Left lung (tissue), 10 donors: Measurements from ENCODE around the gene ZNF664. TPM values are rescaled to one million over a fixed set of nuclear protein-coding genes. Genes with fewer than 3 reads are reported as not detected.

Experiments used
- ATAC-seq: fragments of 200-7000 bp; cut with Tn5 transposase; one replicate; pipeline ENCODE4 v1.9.1; 2020; ENCODE audit warnings: moderate library complexity
- DNase-seq, 4 donors: peaks; one replicate each; pipeline ENCODE4 v3.0.0-alpha.2; 2013 to 2020
- H3K27ac ChIP-seq, 2 donors: fragments of 200-600 bp; sonication (generic) in 1 of 2; one replicate each; pipeline versions ENCODE4 v1.5.0 to v1.8.0; 2020 to 2021
- H3K27me3 ChIP-seq, 2 donors: fragments of 200-600 bp; sonication (generic) in 1 of 2; one replicate each; pipeline versions ENCODE4 v1.5.0 to v1.8.0; 2020 to 2021
- H3K36me3 ChIP-seq, 2 donors: fragments of 200-600 bp; sonication (generic) in 1 of 2; one replicate each; pipeline versions ENCODE4 v1.5.0 to v1.8.0; 2020 to 2021
- H3K4me1 ChIP-seq, 2 donors: fragments of 200-600 bp; one replicate each; pipeline ENCODE4 v1.8.0; 2021
- H3K4me3 ChIP-seq, 2 donors: fragments of 200-600 bp; sonication (generic) in 1 of 2; one replicate each; pipeline versions ENCODE4 v1.5.0 to v1.8.0; 2020 to 2021; ENCODE audit warnings: mild to moderate bottlenecking in 1 of 2
- H3K9me3 ChIP-seq, 2 donors: fragments of 200-600 bp; sonication (generic) in 1 of 2; one replicate each; pipeline versions ENCODE4 v1.5.0 to v1.8.0; 2020 to 2021
- CTCF ChIP-seq, 2 donors: fragments of 200-600 bp; sonication (generic) in 1 of 2; IDR thresholded peaks; one replicate each; pipeline versions ENCODE4 v1.5.0 to v1.8.0; 2021; ENCODE audit warnings: antibody characterized with exemption in 2 of 2
- intact Hi-C, 2 donors: fragments of 100-400 bp; cut with DNase I; formaldehyde crosslinking; loops; one replicate each; pipeline versions ENCODE4 v1.11.2 to v1.14.2; 2022
- polyA plus RNA-seq, 6 donors: library from polyadenylated mRNA; unstranded; fragments of 120-200 nt; gene quantifications; one replicate each; pipeline ENCODE4 v1.2.1, GENCODE V29; 2013; ENCODE audit not compliant: insufficient read length in 6 of 6
- total RNA-seq, 2 donors: library from RNA; stranded (reverse); fragmentation: NEBNext Ultra II Directional; extraction: Animal tissue kit (Norgen Biotek cat#: 25700); gene quantifications; one replicate each; pipeline ENCODE4 v1.2.1, GENCODE V29; 2021
- donor health status: DM: no; HTN: yes; CAD: no.
- donor health status: DM: no; HTN: no; CAD: no.

ZNF664 gene
- total and polyA plus RNA-seq, 8 donors: 85.8 to 169 (median 144) TPM

GRCh38 chr12:123941000-123941399 lies 32.0 kb upstream of the ZNF664 start:
- Histone ChIP-seq H3K4me1 (peaks cover 8 to 18% of the 10 kb centered on the region in 2 donors), H3K27ac (peak overlapping the region in 1 of 2 donors; percentile 63), H3K27me3 (no peaks in the 10 kb centered on the region), H3K9me3 (peaks cover 0 to 9% of the 10 kb centered on the region in 2 donors), H3K36me3 (peaks cover 0 to 63% of the 10 kb centered on the region in 2 donors), H3K4me3 (no peak overlapping the region)
- DNase-seq (peak in 1 of 4 donors; percentile 12), ATAC-seq (no peak)
- intact Hi-C loops: no loop called here
- no peak for TF ChIP-seq CTCF (IDR thresholded peaks at IDR 0.05)

GRCh38 chr12:123941624-123942237 lies 31.3 kb upstream of the ZNF664 start:
- intact Hi-C loops: no loop called here
- H3K27ac ChIP-seq: peak overlapping the region in 1 of 2 donors; percentile 63
- DNase-seq: peak in 1 of 4 donors; percentile 37
- ATAC-seq: no peak
- TF ChIP-seq CTCF (IDR thresholded peaks at IDR 0.05): no peak
- no peak overlapping the region for H3K4me3 ChIP-seq
- peaks cover 8 to 21% of the 10 kb centered on the region in 2 donors for H3K4me1 ChIP-seq
- peaks cover 0 to 9% of the 10 kb centered on the region in 2 donors for H3K9me3 ChIP-seq
- peaks cover 0 to 56% of the 10 kb centered on the region in 2 donors for H3K36me3 ChIP-seq
- H3K27me3 ChIP-seq: no peaks in the 10 kb centered on the region

- Histone ChIP-seq H3K27me3 (no peaks in the 10 kb centered on the region), H3K9me3 (peaks cover 0 to 9% of the 10 kb centered on the region in 2 donors), H3K4me1 (peaks cover 8 to 24% of the 10 kb centered on the region in 2 donors), H3K36me3 (peaks cover 0 to 50% of the 10 kb centered on the region in 2 donors), H3K4me3 (no peak overlapping the region), H3K27ac (peak overlapping the region in 1 of 2 donors; percentile 18)
- no peak for ATAC-seq
- TF ChIP-seq CTCF (IDR thresholded peaks at IDR 0.05): no peak
- peak in 1 of 4 donors; percentile 18 for DNase-seq
- intact Hi-C loops: no loop called here
Observed at GRCh38 chr12:123942238-123942653, 30.8 kb upstream of the ZNF664 start.

- Histone ChIP-seq H3K27ac (no peak overlapping the region), H3K9me3 (peaks cover 0 to 9% of the 10 kb centered on the region in 2 donors), H3K36me3 (peaks cover 0 to 47% of the 10 kb centered on the region in 2 donors), H3K27me3 (no peaks in the 10 kb centered on the region), H3K4me1 (peaks cover 4 to 15% of the 10 kb centered on the region in 2 donors), H3K4me3 (no peak overlapping the region)
- ATAC-seq: no peak
- TF ChIP-seq CTCF (IDR thresholded peaks at IDR 0.05): no peak
- intact Hi-C loops: no loop called here
- peak in 3 of 4 donors; percentile 22 to 69 (median 52) for DNase-seq
Observed at GRCh38 chr12:123942911-123943648, 29.9 kb upstream of the ZNF664 start.

GRCh38 chr12:123943816-123944215 lies 29.2 kb upstream of the ZNF664 start:
- H3K27ac ChIP-seq: no peak overlapping the region
- no peaks in the 10 kb centered on the region for H3K27me3 ChIP-seq
- DNase-seq: peak in 1 of 4 donors; percentile 9
- no peak for ATAC-seq
- H3K4me1 ChIP-seq: peaks cover 0 to 8% of the 10 kb centered on the region in 2 donors
- peaks cover 0 to 47% of the 10 kb centered on the region in 2 donors for H3K36me3 ChIP-seq
- no peak overlapping the region for H3K4me3 ChIP-seq
- intact Hi-C loops: no loop called here
- no peak for TF ChIP-seq CTCF (IDR thresholded peaks at IDR 0.05)
- peaks cover 0 to 9% of the 10 kb centered on the region in 2 donors for H3K9me3 ChIP-seq
